K562 (cell line): ENCODE measurements around the gene PPFIA1. TPM values are rescaled to one million over a fixed set of nuclear protein-coding genes. Genes with fewer than 3 reads are reported as not detected.
A peak's percentile ranks its signal among the peaks of the same experiment; 100 is the strongest.

ENCODE experiments used
- HNRNPUL1 ChIP-seq: fragments of 200-400 bp; formaldehyde crosslinking; IDR thresholded peaks from 2 replicates; pipeline ENCODE4 v1.6.1; 2017; ENCODE audit warnings: low read length
- KAT8 ChIP-seq: fragments of 450-650 bp; IDR thresholded peaks from 2 replicates; pipeline ENCODE4 v1.6.1; 2016; ENCODE audit warnings: low read depth, mild to moderate bottlenecking
- PCBP2 ChIP-seq: fragments of 200-400 bp; formaldehyde crosslinking; IDR thresholded peaks from 2 replicates; pipeline ENCODE4 v1.6.1; 2018; ENCODE audit warnings: low read length, low read depth, mild to moderate bottlenecking, moderate library complexity; ENCODE audit not compliant: poor library complexity, severe bottlenecking
- POLR3G ChIP-seq: IDR thresholded peaks from 2 replicates; pipeline ENCODE4 v1.6.1; 2011; ENCODE audit not compliant: insufficient read length, insufficient replicate concordance; ENCODE audit errors: extremely low read depth
- ZBTB8A ChIP-seq: fragments of 450-650 bp; IDR thresholded peaks from 2 replicates; pipeline ENCODE4 v1.6.1; 2018; ENCODE audit warnings: mild to moderate bottlenecking, moderate library complexity; ENCODE audit not compliant: partially characterized antibody
- polyA plus RNA-seq, 8 experiments: library from polyadenylated mRNA; depleted of rRNA in 4 of 8; stranded (reverse) in 5 of 8; unstranded in 3 of 8; fragments of >200 nt; fragmentation: Nextera tagmentation in 2 of 8; fragmentation: Illumina TruSeq in 1 of 8; extraction: Ambion mirVana in 2 of 8; extraction: Trizol in 1 of 8; gene quantifications; 2 replicates each; pipeline versions ENCODE4 v1.2.1 to v1.2.3, GENCODE V29; 2011 to 2014; ENCODE audit warnings: inconsistent platforms in 1 of 8, missing spikeins in 1 of 8
- total RNA-seq, 7 experiments: library from RNA; depleted of rRNA in 6 of 7; stranded (reverse); fragments of >200 nt in 6 of 7; fragmentation: Illumina TruSeq in 2 of 7; extraction: Trizol in 2 of 7; gene quantifications; 2 replicates each; pipeline versions ENCODE4 v1.2.1 to v1.2.3, GENCODE V29; 2011 to 2021; ENCODE audit warnings: low replicate concordance in 1 of 7
- TF ChIP-seq, protein P1 (sequence below): sonication (generic); formaldehyde crosslinking; IDR thresholded peaks from 2 replicates; pipeline ENCODE4 v1.8.1; 2023; ENCODE audit warnings: mild to moderate bottlenecking, missing genetic modification reagents
- TF ChIP-seq, protein P2 (sequence below), 2 experiments: fragments of 450-650 bp in 1 of 2; sonication (generic) in 1 of 2; formaldehyde crosslinking in 1 of 2; IDR thresholded peaks; 2 replicates each; pipeline versions ENCODE4 v1.7.1 to v1.9.0; 2016 to 2022; ENCODE audit warnings: inconsistent platforms in 1 of 2, mild to moderate bottlenecking in 1 of 2, missing genetic modification reagents in 1 of 2
- TF ChIP-seq, protein P3 (sequence below): fragments of 450-650 bp; formaldehyde crosslinking; IDR thresholded peaks from 2 replicates; pipeline ENCODE4 v1.4.0; 2020; ENCODE audit warnings: mild to moderate bottlenecking, moderate library complexity
- TF ChIP-seq, protein P4 (sequence below): IDR thresholded peaks from 2 replicates; pipeline ENCODE4 v1.6.1; 2011; ENCODE audit warnings: borderline replicate concordance, low read depth, mild to moderate bottlenecking, moderate library complexity, low read length; ENCODE audit not compliant: insufficient read depth, poor library complexity, severe bottlenecking

Gene PPFIA1
- total and polyA plus RNA-seq, 9 of the 15 experiments (the other 6 are each of a cell fraction or from before 2014, with no cell fraction given), result 9.9 to 41.5 (median 28.5) TPM

DNA sequence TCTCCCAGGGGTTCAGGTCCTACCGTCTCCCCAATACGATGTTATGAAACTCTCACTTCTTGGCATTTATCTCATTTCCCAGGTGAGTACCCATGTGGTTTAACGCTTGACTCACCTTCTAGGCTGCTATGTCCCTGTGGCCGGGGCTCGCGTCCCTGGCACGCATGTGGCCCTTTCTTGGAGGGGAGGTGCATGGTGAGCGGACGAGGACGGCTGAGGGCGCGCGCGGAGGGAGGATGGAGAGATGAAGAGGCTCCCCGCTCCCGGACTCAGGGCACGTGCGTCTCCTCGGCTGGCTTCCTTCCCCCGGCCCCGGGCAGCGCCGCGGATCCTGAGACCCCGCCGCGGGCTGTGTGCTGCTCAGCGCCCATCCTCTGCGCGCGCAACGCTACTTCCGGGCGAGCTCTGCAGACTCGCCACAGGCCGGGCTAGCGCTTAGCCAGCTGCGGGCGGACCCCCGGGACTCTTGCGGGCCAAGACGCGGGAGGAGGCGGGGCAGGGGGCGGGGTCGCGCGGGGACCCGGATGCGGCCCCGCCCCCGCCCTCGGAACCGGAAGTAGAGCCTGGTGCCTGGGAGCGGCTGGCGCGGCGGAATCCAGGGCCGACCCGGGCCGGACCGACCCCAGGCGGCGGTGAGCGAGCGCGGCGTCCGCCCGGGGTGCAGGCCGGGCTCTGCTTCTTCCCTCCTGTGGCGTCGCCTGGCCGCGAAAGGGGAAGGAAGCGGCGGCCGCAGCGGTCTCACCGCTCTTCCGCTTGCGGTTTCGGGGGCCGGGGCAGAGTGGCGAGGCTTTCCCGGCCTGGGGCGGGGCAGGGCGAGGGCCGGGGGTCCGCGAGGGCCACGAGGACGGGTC, 127.7 kb downstream of the PPFIA1 start, which contains the start of gene CTTN (continued):
- TF ChIP-seq, protein P1, sequence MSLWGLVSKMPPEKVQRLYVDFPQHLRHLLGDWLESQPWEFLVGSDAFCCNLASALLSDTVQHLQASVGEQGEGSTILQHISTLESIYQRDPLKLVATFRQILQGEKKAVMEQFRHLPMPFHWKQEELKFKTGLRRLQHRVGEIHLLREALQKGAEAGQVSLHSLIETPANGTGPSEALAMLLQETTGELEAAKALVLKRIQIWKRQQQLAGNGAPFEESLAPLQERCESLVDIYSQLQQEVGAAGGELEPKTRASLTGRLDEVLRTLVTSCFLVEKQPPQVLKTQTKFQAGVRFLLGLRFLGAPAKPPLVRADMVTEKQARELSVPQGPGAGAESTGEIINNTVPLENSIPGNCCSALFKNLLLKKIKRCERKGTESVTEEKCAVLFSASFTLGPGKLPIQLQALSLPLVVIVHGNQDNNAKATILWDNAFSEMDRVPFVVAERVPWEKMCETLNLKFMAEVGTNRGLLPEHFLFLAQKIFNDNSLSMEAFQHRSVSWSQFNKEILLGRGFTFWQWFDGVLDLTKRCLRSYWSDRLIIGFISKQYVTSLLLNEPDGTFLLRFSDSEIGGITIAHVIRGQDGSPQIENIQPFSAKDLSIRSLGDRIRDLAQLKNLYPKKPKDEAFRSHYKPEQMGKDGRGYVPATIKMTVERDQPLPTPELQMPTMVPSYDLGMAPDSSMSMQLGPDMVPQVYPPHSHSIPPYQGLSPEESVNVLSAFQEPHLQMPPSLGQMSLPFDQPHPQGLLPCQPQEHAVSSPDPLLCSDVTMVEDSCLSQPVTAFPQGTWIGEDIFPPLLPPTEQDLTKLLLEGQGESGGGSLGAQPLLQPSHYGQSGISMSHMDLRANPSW (CRISPR knock-in tag), result no peak
- TF ChIP-seq, protein P2, sequence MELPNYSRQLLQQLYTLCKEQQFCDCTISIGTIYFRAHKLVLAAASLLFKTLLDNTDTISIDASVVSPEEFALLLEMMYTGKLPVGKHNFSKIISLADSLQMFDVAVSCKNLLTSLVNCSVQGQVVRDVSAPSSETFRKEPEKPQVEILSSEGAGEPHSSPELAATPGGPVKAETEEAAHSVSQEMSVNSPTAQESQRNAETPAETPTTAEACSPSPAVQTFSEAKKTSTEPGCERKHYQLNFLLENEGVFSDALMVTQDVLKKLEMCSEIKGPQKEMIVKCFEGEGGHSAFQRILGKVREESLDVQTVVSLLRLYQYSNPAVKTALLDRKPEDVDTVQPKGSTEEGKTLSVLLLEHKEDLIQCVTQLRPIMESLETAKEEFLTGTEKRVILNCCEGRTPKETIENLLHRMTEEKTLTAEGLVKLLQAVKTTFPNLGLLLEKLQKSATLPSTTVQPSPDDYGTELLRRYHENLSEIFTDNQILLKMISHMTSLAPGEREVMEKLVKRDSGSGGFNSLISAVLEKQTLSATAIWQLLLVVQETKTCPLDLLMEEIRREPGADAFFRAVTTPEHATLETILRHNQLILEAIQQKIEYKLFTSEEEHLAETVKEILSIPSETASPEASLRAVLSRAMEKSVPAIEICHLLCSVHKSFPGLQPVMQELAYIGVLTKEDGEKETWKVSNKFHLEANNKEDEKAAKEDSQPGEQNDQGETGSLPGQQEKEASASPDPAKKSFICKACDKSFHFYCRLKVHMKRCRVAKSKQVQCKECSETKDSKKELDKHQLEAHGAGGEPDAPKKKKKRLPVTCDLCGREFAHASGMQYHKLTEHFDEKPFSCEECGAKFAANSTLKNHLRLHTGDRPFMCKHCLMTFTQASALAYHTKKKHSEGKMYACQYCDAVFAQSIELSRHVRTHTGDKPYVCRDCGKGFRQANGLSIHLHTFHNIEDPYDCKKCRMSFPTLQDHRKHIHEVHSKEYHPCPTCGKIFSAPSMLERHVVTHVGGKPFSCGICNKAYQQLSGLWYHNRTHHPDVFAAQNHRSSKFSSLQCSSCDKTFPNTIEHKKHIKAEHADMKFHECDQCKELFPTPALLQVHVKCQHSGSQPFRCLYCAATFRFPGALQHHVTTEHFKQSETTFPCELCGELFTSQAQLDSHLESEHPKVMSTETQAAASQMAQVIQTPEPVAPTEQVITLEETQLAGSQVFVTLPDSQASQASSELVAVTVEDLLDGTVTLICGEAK (IDR thresholded peaks at IDR 0.05), result peak; percentile 81
- TF ChIP-seq, protein P2 (CRISPR knock-in tag; IDR thresholded peaks at IDR 0.05), result no peak
- TF ChIP-seq HNRNPUL1 (no peak), POLR3G (no peak), KAT8 (no peak), ZBTB8A (no peak), PCBP2 (no peak)
- TF ChIP-seq, protein P3, sequence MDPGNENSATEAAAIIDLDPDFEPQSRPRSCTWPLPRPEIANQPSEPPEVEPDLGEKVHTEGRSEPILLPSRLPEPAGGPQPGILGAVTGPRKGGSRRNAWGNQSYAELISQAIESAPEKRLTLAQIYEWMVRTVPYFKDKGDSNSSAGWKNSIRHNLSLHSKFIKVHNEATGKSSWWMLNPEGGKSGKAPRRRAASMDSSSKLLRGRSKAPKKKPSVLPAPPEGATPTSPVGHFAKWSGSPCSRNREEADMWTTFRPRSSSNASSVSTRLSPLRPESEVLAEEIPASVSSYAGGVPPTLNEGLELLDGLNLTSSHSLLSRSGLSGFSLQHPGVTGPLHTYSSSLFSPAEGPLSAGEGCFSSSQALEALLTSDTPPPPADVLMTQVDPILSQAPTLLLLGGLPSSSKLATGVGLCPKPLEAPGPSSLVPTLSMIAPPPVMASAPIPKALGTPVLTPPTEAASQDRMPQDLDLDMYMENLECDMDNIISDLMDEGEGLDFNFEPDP (CRISPR knock-in tag), result no peak
- TF ChIP-seq, protein P4, sequence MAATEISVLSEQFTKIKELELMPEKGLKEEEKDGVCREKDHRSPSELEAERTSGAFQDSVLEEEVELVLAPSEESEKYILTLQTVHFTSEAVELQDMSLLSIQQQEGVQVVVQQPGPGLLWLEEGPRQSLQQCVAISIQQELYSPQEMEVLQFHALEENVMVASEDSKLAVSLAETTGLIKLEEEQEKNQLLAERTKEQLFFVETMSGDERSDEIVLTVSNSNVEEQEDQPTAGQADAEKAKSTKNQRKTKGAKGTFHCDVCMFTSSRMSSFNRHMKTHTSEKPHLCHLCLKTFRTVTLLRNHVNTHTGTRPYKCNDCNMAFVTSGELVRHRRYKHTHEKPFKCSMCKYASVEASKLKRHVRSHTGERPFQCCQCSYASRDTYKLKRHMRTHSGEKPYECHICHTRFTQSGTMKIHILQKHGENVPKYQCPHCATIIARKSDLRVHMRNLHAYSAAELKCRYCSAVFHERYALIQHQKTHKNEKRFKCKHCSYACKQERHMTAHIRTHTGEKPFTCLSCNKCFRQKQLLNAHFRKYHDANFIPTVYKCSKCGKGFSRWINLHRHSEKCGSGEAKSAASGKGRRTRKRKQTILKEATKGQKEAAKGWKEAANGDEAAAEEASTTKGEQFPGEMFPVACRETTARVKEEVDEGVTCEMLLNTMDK, result no peak
